ENCODE measurements around the gene NEDD8. TPM values are rescaled to one million over a fixed set of nuclear protein-coding genes. Genes with fewer than 3 reads are reported as not detected.

NEDD8 gene
- total RNA-seq, 1 experiment from 2014 or later = 207 TPM

DNA sequence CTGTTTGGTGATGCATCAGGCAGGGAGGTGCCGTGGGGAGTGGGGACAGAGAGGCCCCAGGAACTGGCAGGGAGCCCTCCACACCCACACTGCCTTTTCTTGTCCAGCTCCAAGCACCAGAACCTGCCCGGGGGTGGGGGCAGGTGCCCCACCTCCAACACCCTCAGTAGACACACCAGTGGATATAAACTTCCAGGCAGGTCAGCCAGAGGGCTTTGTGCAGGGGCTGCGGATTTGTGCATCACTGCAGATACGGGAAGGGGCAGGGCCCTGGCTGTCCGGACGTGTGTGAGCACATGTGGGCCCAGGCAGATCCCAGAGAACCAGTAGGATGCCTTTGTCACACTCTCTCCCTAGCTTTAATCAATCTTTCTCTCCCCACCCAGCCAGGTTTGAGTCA is 32.1 kb upstream of the NEDD8 start:
- DNase-seq (ENCODE audit: extremely low read depth, low read depth) = no peak

DNA sequence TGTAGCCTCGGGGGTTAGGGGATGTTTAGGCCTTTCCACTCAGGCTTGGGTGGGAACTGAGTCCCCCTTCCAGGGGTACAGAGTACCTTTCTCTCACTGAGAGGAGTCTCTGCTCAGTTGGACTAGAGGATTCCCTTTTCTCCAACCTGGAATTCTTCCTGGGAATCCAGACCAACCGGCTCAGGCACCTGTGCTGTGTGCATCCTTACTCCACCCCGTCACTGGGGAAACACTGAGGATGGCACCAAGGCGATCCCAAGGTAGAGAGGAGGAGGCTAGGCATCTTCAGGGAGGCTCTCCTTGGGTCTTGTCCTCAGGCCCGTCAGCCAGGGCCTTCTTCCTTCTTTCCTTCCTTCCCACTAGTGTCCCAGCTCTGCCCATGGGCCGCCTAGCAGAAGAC is 31.7 kb upstream of the NEDD8 start:
- no peak for DNase-seq (ENCODE audit: extremely low read depth, low read depth)

DNA sequence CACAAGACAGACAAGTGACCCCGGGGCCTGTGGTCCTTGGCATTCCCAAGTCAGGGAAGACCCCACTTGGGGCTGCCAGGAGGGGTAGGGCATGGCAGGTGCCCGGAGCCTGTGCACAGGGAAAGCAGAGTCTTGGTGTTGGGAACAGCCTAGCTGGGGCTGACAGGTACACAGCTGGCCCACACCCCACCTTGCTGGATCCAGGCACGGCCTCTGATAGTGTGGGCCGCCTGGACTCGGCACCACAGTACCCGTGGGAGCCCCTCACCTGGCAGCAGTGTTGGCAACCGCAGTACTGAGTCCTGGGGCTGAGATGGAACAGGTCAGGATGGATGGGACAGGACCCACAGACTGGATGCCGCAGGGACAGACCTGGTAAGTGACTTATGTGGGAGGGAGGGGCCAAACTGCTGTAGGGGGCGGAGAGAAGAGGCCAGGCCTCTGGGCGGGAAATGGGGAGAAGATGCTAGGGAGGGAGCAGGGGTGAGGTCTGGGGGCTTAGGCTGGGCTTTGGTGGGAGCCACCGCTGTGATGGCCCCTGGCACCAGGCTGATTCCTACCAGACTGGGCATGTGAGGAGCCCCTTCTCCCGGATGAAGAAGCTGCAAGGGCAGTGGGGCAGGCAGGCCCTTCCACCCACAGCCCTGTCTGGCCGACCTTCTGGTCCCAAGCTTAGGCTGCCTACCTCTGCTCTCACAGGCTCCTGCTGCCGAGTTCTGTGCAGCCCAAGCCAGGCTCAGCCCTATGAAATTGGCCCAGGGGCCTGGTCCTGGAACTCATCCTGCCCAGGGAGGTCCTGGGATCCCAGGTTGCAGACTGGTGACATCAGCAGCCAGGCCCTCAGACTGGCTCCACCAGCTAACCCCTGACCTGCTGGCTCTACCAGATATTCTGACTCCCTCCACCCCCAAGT is 30.9 kb upstream of the NEDD8 start, which contains the start of gene TGM1:
TGM1 (minus strand) TSS at position 357 of the 913 bp plus-strand sequence. CDS start 825 bp downstream, outside the sequence.
- no peak for DNase-seq (ENCODE audit: extremely low read depth, low read depth)

DNA sequence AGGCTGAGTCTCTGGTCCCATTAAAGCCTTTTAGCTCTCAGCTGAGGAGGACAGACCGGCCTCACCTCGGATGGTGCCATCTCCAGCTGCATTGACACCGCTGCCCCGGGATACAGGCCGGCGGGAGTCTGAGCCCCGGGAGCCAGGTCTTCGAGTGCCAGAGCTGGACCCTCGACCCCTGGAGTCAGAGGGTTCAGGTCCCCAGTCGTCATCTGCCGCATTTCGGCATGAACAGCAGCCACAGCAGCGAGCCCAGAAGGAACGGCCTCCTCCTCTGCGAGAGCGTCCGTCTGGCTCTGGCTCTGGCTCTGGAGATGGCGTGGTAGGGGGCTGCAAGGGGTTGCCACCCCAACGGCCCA is 29.8 kb upstream of the NEDD8 start:
- DNase-seq (ENCODE audit: extremely low read depth, low read depth) = no peak

DNA sequence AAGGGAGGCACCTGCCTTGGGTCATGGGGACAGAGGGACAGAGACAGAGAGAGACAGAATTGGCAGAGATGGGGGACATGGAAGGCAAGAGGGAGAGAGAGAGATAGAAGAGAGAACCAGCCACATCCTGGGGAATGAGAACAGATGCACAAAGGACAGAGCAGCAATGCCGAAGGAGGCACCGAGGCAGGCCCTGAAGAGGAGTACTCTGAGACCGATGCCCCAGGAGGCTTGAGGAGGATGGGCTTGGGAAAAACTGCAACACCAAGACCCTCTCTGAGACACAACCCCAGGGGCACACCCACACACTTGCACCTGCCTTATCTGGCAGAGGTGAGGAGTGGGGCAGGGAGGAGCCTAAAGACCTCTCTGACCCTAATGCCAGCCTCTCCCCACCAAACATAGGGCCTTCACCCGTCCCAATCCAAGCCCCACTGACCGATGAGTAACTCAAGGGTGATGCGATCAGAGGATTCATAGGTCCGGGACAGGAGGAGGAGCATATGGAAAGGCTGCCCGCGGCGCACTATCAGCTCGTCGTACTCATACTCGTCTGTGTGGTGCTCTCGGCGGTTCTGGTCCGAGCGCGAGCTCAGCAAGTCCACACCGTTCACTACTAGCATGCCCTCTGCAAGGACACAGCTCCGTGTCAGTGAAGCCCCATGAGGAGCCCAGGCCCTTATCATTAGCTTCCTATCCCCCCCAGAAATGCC is 29.2 kb upstream of the NEDD8 start:
- DNase-seq (ENCODE audit: extremely low read depth, low read depth) = no peak

DNA sequence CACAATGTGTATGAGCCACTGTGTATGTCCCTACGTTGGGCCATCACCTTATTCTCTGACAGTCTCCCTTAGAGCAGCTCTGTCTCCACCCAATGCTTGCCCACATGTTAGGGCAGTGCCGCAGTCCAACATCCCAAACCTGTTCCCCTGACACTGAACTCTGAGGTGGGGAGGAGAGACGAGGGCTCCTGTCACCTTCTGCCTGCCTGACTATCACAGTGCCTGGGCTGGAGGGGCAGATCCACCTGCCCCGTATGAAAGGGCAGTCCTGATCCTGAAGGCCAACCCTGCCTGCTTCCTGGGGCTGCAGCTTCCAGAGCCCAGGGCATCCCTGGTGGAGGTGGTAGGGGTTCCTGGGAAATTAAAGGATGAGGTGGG is 28.6 kb upstream of the NEDD8 start:
- no peak for DNase-seq (ENCODE audit: extremely low read depth, low read depth)

DNA sequence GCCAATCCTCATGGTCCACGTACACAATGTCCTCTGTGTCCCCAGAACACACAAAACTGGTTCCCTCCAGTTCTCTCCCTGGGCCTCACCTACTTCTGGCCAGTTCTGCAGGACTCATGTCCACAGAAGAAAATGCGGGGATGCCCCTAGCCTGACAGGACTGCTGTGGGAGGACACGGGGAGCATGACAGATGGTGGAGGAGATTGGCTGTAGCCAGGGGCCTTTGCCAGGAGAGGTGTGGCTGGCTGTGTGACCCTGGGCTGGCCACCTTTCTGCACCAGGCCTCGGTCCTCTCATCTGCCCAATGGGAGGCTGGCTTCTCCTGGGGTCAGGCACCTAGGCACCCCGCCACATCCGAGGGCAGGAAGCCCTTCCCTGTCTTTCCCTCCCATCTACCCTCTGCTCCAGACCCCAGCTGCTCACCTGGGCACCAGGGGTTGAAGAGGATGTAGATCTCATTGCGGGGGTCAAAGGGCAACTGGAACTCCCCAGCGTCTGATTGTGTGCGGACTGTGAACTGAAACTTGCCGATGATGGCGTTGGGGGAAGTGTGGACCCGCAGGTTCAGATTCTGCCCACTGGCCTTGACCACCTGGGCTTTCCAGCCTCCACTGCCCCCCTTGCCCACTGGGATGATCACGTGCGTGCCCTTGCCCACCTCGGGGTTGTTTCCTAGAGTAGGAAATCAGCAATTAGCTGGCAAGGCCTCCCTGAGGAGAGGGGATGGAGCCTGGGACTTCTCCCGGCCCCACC is 28.0 kb upstream of the NEDD8 start:
- no peak for DNase-seq (ENCODE audit: extremely low read depth, low read depth)

DNA sequence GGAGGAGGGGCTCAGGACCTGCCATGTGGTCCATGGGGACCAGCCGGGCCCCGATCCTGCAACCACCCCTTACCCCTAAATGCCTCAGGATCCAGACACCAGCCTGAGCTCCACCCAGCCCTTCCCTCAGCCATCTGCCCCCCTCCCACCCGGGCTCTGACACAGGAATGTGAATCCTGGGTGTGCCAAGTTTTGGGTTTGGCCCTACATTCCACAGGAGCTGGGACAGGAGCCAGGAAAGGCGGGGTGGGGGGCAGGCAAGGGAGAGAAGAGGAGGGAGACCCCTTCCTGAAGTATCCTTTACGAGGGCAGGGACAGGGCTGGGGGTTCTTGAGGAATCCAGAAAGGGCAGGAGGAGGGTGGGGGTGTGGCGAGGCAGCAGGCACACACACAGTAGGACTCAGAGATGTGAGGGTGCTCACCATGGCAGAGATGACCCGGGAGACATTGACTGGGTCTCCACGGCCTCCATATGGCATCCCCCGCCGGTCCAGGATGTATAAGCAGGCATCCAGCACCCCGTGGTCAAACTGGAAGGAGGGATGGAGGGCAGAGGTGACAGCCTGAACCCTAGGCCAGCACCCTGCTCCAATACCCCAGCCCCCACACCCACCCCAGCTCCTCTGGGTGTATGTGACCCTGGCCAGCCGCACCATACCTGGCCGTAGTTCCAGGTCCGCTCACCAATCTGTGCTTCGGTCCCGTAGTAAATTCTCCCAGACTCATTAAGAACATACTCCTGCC is 27.3 kb upstream of the NEDD8 start:
- peak; percentile 56 for DNase-seq (ENCODE audit: extremely low read depth, low read depth)

DNA sequence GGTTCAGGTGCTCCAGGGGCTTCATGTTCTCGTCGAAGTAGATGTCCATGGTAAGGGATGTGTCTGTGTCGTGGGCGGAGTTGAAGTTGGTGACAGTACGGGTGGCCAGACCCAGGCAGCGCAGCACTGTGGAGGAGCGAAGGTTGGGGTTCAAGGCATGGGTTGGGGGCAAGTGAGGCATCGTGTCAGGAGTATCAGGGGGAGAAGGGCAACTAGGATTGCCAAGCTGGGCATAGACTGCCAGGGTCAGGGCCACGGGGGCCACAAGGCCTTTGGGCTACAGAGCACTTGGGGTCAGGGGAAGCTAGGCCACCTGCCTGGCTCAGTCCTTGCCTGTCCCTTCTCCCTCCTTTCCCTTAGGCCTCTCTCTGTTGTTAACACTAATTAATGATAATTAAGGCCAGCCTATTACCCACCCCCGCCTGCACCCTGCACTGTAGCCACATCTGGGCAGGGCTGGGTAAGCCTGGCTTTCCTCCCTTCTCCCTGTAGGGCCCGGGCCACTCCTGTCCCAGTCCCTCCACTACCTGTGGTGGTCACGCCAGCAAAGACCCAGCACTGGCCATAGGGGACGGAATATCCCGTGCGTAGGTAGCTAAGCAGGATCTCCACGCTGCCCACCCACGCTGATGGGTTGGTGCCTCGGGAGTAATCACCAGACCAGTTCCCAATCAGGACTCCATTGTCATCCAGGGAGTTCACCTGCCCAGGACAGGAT is 26.5 kb upstream of the NEDD8 start:
- no peak for DNase-seq (ENCODE audit: extremely low read depth, low read depth)

DNA sequence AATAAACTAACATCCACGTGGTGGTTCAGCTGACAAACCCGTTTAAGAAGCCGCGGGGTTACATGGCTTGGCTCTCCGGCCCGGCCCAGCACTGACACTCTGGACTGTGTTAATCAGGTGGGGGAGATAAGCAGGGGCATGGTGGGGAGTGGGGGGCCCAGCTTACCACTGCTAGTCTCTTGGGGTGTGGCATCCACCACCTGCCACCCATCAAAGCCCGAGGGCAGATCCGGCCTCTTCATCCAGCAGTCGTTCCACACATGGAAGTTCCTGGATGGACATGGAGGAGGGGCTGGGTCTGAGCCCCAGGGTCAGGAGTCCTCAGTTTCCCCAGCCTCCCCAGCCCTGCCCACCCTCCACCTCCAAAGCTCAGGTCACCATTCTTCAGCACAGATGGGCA is 26.0 kb upstream of the NEDD8 start:
- no peak for DNase-seq (ENCODE audit: extremely low read depth, low read depth)

DNA sequence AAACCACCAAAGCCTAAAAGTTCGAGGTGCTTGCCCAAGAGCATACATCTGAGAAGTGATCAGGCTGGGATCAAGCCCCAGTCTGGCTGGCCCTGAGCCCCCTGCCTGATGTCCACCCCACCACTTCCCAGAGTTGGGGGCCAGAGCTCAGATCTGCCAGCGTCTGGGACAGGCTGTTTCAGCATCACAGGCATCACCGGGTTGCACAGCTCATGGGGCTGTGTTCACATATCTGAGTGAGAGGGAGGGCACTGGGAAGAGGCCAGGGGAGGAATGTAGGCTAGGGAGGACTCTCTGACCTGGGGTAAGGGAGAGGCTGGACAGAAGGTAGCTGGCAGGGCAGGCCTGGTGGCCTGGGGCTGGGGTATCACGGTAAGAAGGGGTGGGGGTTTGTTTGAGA is 24.8 kb upstream of the NEDD8 start:
- DNase-seq (ENCODE audit: extremely low read depth, low read depth) = no peak

DNA sequence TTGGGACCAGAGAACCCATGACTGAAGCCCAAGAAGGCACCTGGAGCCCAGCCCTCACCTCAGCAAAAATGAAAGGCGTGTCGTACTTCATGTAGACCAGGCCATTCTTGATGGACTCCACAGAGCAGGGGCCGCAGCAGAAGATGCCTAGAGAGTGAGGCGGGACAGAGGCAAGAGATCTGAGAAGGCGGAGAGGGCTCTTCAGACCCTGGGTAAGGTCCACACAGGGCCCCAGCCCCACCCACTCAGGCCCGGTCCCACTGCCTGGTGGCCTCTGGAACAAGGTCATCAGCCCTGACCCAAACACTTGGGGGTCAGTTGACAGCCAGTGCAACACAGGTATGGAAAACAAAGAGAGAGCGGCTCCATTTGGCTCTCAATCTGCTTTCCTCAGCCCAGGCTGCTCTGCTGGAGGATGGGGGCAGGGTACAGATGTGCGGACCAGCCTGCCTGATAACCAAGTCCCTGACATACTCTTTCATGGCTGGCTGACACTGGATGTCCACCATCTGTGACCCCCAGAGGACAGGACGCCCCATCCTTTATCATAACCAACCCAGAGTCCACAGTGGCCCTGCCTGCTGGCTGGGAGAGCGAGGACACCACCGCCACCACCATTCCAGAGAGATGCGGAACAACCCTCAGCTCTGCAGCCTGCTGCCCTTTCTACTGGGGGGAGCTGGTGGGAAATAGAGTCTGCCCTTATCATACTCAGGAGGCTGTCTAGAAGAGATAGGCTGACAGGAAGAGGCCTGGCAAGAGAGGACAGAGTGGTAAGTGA is 24.0 kb upstream of the NEDD8 start:
- DNase-seq (ENCODE audit: extremely low read depth, low read depth) = no peak

DNA sequence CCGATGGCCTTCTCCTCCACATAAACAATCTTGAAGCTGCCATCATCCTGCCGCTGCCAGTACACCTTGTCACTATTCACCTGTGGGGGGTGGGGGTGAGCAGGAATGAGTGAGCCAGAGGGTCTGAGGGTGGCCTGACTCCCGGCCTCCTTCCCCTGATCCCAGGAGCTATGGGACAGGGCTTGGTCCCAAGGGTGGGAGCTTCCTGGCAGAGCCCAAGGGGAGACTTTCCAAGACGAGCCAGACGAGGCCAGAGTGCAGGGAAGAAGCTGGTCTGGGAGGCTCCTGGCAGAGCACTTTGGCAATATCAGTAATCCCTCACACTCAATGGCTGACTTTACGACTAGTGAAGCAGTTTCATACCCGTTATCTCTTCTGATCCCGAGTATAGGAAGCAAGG is 23.3 kb upstream of the NEDD8 start:
- no peak for DNase-seq (ENCODE audit: extremely low read depth, low read depth)

DNA sequence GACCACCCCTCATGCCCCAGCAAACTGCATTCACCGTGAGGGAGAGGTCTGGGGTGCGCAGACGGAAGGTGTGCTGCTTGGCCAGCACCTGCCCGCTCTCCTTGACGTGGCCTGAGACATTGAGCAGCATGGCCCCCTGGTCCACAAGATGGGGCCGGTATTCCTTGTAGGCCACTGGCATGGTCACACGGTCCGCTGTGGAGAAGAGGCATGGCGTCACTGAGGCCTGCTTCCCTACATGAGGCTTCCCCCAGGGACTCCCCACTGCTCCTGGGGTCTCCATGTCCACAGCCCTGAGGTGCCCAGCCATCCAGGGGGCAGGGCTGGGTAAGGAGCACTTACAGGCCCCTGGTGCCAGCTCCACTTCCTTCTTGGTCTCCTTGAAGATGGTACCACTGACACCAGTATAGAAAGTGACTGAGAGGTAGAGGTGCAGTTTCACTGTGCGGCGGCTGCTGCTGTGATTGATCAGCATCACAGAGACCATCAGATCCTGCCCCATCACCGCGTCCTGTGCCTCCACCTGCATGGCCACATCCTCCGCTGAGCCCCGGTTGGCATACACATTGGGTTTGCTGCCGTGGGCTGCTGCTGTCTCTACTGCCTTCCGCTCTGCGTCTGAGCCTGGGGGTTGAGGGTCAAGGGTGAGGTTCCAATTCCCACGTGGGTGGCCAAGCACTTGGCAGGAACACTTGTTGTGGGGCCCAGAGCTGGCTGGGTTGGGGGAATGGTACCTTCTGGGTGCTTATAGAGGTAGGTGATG is 22.6 kb upstream of the NEDD8 start:
- DNase-seq (ENCODE audit: extremely low read depth, low read depth) = no peak

DNA sequence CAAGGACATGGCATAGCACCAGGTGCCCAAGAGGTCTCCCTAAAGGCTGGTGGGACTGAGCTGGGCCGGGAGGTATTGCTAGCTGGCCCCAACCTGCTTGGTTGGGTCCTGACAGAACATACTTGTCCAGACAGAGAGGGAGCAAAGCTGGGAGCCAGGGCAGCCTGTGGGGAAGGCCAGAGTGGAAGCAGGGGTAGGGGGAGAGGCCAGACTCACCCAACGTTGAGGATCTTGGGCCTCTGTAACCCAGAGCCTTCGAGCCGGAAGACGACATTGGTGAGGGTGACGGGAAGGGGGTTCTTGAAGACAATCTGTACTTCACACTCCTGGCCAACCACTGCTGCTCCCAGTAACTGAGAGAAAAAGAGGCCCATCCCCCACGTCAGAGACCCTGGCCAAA is 21.8 kb upstream of the NEDD8 start:
- DNase-seq (ENCODE audit: extremely low read depth, low read depth) = no peak

DNA sequence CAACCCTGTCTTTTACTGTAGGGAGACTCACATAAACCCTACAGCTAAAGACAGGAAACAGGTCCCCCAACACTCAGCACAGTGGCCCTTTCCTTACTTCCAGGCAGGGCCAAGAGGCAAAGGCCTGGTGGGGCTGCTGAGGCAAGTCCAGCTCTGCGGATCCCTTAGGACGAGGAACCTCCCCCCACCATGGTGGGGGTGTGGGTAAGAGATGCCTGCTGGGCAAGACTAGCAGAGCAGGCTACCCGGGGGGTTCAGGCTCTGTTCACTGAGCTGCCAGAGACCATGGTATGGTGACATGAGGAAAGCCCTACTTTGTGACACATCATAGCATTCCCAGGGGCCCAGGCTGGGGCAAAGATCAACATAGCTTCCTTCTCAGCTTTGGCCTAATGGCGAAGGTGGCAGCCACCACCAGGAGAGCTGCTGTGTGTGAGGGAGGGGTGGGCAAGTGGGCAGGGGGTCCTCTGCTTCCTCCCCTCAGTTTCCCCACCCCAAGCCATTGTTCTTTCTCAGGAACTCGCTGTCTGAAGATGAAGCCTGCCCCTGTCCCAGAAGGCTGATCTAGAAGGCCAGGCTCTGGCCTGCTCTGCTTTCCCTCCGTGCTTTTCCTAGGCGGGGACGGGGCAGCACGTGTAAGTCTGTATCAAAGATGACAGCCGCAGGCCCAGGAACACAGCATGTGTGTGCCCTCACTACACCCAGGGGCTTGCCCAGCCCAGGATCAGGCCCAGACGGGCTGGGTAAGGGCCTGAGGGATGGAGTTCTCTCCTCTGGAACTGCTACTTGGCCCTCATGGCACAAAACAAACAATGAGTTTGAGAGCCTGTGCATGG is 20.3 kb upstream of the NEDD8 start:
- no peak for DNase-seq (ENCODE audit: extremely low read depth, low read depth)

DNA sequence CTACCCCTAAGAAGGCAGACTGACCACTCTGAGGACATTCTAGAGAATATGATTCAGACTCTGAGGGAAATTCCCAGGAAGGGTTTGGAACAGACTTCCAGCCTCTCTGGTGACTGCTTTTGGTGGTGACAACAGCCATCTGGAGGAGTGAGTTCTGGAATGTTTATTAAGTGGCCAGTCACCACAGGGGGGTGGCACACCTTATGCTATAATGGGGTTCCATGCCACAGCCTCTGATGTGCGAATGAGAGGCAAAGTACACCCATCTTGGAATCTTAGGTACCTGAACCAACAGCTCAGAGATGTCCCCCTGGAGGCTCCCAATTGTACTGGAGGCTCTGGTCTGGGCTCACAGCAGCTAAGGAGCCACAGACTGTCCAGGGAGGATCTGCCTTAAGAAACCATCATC is 19.7 kb upstream of the NEDD8 start:
- no peak for DNase-seq (ENCODE audit: extremely low read depth, low read depth)

DNA sequence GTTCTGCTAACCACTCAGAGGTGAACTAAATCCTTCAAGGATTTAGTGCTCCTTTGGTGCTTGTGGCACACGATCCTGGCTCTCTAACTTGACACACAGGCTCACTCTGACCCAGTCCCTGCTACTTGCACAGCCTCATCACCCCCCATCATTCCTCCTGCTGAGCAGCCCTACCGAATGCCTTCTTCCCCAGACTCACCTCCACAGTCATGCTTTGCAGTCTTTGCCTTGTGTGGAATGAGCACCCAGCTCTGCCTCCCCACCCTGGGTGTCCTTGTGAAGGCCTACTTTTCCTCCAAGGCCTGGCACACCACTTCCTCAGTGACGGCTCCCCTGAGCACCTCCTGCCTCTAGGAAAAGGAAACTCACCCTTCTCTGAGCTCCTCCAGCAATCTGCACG is 18.2 kb upstream of the NEDD8 start:
- no peak for DNase-seq (ENCODE audit: extremely low read depth, low read depth)

Data from NCI-H460 (cell line).